Neural cell (in vitro differentiated cells): ENCODE results near the gene E4F1. TPM values are rescaled to one million over a fixed set of nuclear protein-coding genes. Genes with fewer than 3 reads are reported as not detected.

Source experiments
- H2AFZ ChIP-seq: fragments of 200-600, 300-800 bp; sonication (generic), shearing (Covaris generic); 2 replicates; pipeline ENCODE4 v1.6.0; 2014; ENCODE audit warnings: low read depth, mild to moderate bottlenecking, antibody characterized with exemption, low read length, moderate library complexity
- H3F3A ChIP-seq: fragments of 200-600 bp; shearing (Covaris generic); 2 replicates; pipeline ENCODE4 v1.6.1; 2016; ENCODE audit warnings: mild to moderate bottlenecking, moderate library complexity, mixed read lengths, antibody characterized with exemption, low read length; ENCODE audit not compliant: insufficient read depth, poor library complexity, severe bottlenecking
- H3K27ac ChIP-seq: fragments of 200-600, 300-800 bp; sonication (generic), shearing (Covaris generic); 2 replicates; pipeline ENCODE4 v1.5.1; 2014; ENCODE audit warnings: mild to moderate bottlenecking, low read length, moderate library complexity
- H3K27me3 ChIP-seq: fragments of 300-800, 200-600 bp; sonication (generic), shearing (Covaris generic); 2 replicates; pipeline ENCODE4 v1.6.0; 2014; ENCODE audit warnings: mild to moderate bottlenecking, low read depth, low read length, moderate library complexity; ENCODE audit not compliant: insufficient read depth
- H3K36me3 ChIP-seq: fragments of 300-800, 200-600 bp; sonication (generic), shearing (Covaris generic); 2 replicates; pipeline ENCODE4 v1.5.1; 2014; ENCODE audit warnings: mild to moderate bottlenecking, antibody characterized with exemption, low read length, moderate library complexity; ENCODE audit not compliant: insufficient read depth
- H3K4me2 ChIP-seq: fragments of 300-800, 200-600 bp; sonication (generic), shearing (Covaris generic); 2 replicates; pipeline ENCODE4 v1.6.0; 2014; ENCODE audit warnings: mild to moderate bottlenecking, low read length
- H3K4me3 ChIP-seq: fragments of 300-800, 200-600 bp; sonication (generic), shearing (Covaris generic); 2 replicates; pipeline ENCODE4 v1.5.1; 2014; ENCODE audit warnings: mild to moderate bottlenecking, low read length, moderate library complexity
- H3K79me2 ChIP-seq: fragments of 200-600 bp; shearing (Covaris generic); replicated peaks from 2 replicates; pipeline ENCODE4 v1.6.0; 2014; ENCODE audit warnings: mild to moderate bottlenecking, low read length, moderate library complexity; ENCODE audit not compliant: insufficient read depth
- H3K9ac ChIP-seq: fragments of 300-800, 200-600 bp; sonication (generic), shearing (Covaris generic); 2 replicates; pipeline ENCODE4 v1.6.1; 2016; ENCODE audit warnings: mild to moderate bottlenecking, low read length, mixed read lengths
- H3K9me2 ChIP-seq: fragments of 200-600 bp; shearing (Covaris generic); 2 replicates; pipeline ENCODE4 v1.6.1; 2016; ENCODE audit warnings: mild to moderate bottlenecking, low read length, mixed read lengths; ENCODE audit not compliant: insufficient read depth
- H3K9me3 ChIP-seq: fragments of 200-600, 300-800 bp; sonication (generic), shearing (Covaris generic); 2 replicates; pipeline ENCODE4 v1.6.1; 2016; ENCODE audit warnings: mild to moderate bottlenecking, mixed run types, low read length, moderate library complexity, mixed read lengths
- H4K20me1 ChIP-seq: fragments of 200-600 bp; shearing (Covaris generic); 2 replicates; pipeline ENCODE4 v1.6.1; 2016; ENCODE audit warnings: mild to moderate bottlenecking, mixed run types; ENCODE audit not compliant: insufficient read depth
- EP300 ChIP-seq: fragments of 450-650 bp; conservative IDR thresholded peaks from 2 replicates; pipeline ENCODE4 v1.6.1; 2014; ENCODE audit warnings: antibody characterized with exemption, mild to moderate bottlenecking, moderate library complexity; ENCODE audit not compliant: poor library complexity, severe bottlenecking
- EZH2 ChIP-seq: fragments of 200-600, 300-800 bp; shearing (Covaris generic), sonication (generic); IDR thresholded peaks from 2 replicates; pipeline ENCODE4 v1.6.1; 2014; ENCODE audit warnings: antibody characterized with exemption, low read length, borderline replicate concordance, mild to moderate bottlenecking; ENCODE audit not compliant: insufficient read depth, poor library complexity, severe bottlenecking
- MXI1 ChIP-seq: fragments of 450-650 bp; conservative IDR thresholded peaks from 2 replicates; pipeline ENCODE4 v1.6.1; 2014; ENCODE audit warnings: antibody characterized with exemption, mild to moderate bottlenecking; ENCODE audit not compliant: poor library complexity, severe bottlenecking
- POLR2AphosphoS5 ChIP-seq: IDR thresholded peaks from 2 replicates; pipeline ENCODE4 v1.6.1; 2012
- RAD21 ChIP-seq: fragments of 450-650 bp; conservative IDR thresholded peaks from 2 replicates; pipeline ENCODE4 v1.6.1; 2014; ENCODE audit warnings: antibody characterized with exemption, mild to moderate bottlenecking, moderate library complexity
- SMC3 ChIP-seq: fragments of 450-650 bp; conservative IDR thresholded peaks from 2 replicates; pipeline ENCODE4 v1.6.1; 2014; ENCODE audit warnings: antibody characterized with exemption, mild to moderate bottlenecking, moderate library complexity; ENCODE audit not compliant: poor library complexity
- TAF1 ChIP-seq: IDR thresholded peaks from 2 replicates; pipeline ENCODE4 v1.6.1; 2012; ENCODE audit warnings: low read depth
- polyA plus RNA-seq: library from polyadenylated mRNA; depleted of rRNA; stranded (reverse); fragments of >200 nt; gene quantifications from 2 replicates; pipeline ENCODE4 v1.2.3, GENCODE V29; 2014
- TF ChIP-seq, protein P1 (sequence below): fragments of 450-650 bp; IDR thresholded peaks from 2 replicates; pipeline ENCODE4 v1.5.1; 2014; ENCODE audit warnings: antibody characterized with exemption, mild to moderate bottlenecking, moderate library complexity; ENCODE audit not compliant: poor library complexity, severe bottlenecking
- TF ChIP-seq, protein P2 (sequence below): IDR thresholded peaks from 2 replicates; pipeline ENCODE4 v1.6.1; 2012; ENCODE audit warnings: borderline replicate concordance

Gene E4F1
- polyA plus RNA-seq, 1 donor from 2014 or later, result 64.9 TPM

DNA sequence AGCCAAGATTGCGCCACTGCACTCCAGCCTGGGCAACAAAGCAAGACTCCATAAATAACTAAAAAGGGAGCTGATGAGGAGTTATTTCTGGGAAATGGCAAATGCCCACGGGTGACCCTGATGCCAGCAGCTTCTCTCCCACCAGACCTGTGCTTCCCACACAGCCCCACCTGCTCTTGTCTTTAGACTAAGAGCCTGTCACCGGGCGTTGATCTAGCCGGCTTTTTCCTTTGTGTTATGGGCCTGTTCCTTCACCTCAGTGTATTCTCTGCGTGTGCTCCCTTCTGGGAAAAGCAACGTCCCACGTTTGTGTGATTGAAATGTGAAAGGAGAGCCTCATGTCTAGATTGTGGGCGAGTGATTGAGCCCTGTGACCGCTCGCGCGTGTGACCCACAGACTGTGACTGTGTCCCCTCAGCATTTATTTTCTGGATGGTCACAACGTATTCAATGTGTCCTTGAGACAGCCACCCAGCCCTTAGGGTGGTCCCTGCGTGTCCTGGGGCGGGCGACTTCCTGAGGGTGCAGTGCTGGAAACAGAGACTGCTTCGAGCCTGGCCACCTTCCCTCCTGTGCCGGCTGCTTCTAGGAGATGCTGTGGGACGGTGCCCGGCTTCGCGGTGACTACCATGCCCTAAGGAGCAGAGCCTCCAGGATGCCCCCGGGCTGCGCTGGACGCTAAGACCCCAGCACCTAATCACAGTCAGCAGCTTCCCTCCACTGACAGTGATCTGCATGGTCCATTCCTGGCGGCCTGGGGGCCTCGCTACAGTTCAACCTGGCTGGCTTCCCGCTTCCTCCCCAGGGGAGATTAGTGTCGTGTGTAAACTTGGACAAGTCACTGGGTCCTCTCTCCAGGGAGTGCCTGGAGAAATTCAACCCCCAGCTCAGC is 52.3 kb downstream of the E4F1 start:
- Histone ChIP-seq H3K79me2 (no peaks in the 10 kb centered on the region), H2AFZ (no peak overlapping the region), H3K9ac (no peak overlapping the region), H3K27ac (no peak overlapping the region), H3K36me3 (no peaks in the 10 kb centered on the region), H3F3A (no peaks in the 10 kb centered on the region), H4K20me1 (no peaks in the 10 kb centered on the region), H3K4me3 (no peak overlapping the region), H3K9me2 (no peaks in the 10 kb centered on the region), H3K4me2 (no peak overlapping the region), H3K27me3 (no peaks in the 10 kb centered on the region), H3K9me3 (no peaks in the 10 kb centered on the region)
- TF ChIP-seq RAD21 (no peak), TAF1 (no peak), EZH2 (no peak), EP300 (no peak), MXI1 (no peak), POLR2AphosphoS5 (no peak), SMC3 (no peak)
- TF ChIP-seq, protein P1, sequence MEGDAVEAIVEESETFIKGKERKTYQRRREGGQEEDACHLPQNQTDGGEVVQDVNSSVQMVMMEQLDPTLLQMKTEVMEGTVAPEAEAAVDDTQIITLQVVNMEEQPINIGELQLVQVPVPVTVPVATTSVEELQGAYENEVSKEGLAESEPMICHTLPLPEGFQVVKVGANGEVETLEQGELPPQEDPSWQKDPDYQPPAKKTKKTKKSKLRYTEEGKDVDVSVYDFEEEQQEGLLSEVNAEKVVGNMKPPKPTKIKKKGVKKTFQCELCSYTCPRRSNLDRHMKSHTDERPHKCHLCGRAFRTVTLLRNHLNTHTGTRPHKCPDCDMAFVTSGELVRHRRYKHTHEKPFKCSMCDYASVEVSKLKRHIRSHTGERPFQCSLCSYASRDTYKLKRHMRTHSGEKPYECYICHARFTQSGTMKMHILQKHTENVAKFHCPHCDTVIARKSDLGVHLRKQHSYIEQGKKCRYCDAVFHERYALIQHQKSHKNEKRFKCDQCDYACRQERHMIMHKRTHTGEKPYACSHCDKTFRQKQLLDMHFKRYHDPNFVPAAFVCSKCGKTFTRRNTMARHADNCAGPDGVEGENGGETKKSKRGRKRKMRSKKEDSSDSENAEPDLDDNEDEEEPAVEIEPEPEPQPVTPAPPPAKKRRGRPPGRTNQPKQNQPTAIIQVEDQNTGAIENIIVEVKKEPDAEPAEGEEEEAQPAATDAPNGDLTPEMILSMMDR, result no peak
- TF ChIP-seq, protein P2, sequence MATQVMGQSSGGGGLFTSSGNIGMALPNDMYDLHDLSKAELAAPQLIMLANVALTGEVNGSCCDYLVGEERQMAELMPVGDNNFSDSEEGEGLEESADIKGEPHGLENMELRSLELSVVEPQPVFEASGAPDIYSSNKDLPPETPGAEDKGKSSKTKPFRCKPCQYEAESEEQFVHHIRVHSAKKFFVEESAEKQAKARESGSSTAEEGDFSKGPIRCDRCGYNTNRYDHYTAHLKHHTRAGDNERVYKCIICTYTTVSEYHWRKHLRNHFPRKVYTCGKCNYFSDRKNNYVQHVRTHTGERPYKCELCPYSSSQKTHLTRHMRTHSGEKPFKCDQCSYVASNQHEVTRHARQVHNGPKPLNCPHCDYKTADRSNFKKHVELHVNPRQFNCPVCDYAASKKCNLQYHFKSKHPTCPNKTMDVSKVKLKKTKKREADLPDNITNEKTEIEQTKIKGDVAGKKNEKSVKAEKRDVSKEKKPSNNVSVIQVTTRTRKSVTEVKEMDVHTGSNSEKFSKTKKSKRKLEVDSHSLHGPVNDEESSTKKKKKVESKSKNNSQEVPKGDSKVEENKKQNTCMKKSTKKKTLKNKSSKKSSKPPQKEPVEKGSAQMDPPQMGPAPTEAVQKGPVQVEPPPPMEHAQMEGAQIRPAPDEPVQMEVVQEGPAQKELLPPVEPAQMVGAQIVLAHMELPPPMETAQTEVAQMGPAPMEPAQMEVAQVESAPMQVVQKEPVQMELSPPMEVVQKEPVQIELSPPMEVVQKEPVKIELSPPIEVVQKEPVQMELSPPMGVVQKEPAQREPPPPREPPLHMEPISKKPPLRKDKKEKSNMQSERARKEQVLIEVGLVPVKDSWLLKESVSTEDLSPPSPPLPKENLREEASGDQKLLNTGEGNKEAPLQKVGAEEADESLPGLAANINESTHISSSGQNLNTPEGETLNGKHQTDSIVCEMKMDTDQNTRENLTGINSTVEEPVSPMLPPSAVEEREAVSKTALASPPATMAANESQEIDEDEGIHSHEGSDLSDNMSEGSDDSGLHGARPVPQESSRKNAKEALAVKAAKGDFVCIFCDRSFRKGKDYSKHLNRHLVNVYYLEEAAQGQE, result no peak

DNA sequence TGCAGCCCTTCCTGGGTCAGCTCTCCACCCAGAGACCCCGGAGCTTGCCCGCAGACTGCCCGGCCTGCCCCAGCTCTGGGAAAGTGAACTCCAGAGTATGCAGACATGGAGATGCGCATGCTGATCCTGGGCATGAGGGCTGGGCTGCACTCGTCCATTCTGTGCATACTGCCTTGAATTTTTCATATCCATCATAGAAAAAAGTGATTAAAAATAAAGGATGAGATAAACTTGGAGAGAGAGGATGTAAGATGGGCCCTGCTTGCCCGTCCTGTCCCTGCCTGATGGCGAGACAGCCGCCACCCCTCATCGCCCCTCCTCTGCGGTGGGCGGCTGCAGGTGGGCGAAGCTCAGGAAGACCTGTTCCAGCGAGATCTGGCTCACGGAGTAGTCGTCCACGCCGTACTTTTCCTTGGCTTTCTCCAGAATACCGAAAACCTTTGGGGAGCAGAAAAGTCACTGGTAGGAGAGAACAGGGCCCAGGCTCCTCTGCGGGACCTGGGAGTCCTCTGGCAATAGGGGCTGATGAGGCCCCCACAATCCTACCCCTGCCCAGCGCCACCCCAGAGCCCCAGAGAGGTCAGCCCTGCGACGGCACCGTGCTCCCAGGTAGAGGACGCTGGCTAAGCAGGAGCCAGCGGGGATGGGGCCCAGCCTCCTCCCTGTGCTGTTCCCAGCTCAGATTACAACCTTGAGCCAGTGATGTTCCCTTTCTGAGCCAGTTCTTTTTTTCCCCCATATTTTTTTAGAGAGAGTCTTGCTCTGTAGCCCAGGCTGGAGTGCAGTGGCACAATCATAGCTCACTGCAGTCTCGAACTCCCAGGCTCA is 53.2 kb downstream of the E4F1 start:
- TF ChIP-seq TAF1 (no peak), SMC3 (no peak), POLR2AphosphoS5 (no peak)
- TF ChIP-seq, protein P1, result no peak
- Histone ChIP-seq H3K9me2 (no peaks in the 10 kb centered on the region), H3K36me3 (no peaks in the 10 kb centered on the region), H4K20me1 (no peaks in the 10 kb centered on the region), H3K27ac (no peak overlapping the region), H3F3A (no peaks in the 10 kb centered on the region), H2AFZ (no peak overlapping the region), H3K9me3 (no peaks in the 10 kb centered on the region), H3K4me3 (no peak overlapping the region), H3K27me3 (no peaks in the 10 kb centered on the region), H3K79me2 (no peaks in the 10 kb centered on the region), H3K9ac (no peak overlapping the region), H3K4me2 (no peak overlapping the region)
